Hepatocyte (in vitro differentiated cells): ENCODE measurements around the gene TMPRSS11A. TPM values are rescaled to one million over a fixed set of nuclear protein-coding genes. Genes with fewer than 3 reads are reported as not detected.

Experiments
- DNase-seq: peaks from one replicate; pipeline ENCODE4 v3.0.0-alpha.2; 2016; ENCODE audit warnings: low spot score
- H2AFZ ChIP-seq: fragments of 200-600 bp; sonication (generic); 2 replicates; pipeline ENCODE4 v1.6.0; 2016; ENCODE audit warnings: antibody characterized with exemption, mild to moderate bottlenecking
- H3K27ac ChIP-seq: fragments of 200-600 bp; sonication (generic); 2 replicates; pipeline ENCODE4 v1.5.1; 2016; ENCODE audit warnings: mild to moderate bottlenecking
- H3K27me3 ChIP-seq: fragments of 200-600 bp; sonication (generic); 2 replicates; pipeline ENCODE4 v1.6.1; 2016
- H3K36me3 ChIP-seq: fragments of 200-600 bp; sonication (generic); replicated peaks from 2 replicates; pipeline ENCODE4 v1.5.1; 2016; ENCODE audit warnings: low read depth; ENCODE audit not compliant: insufficient read depth
- H3K4me1 ChIP-seq: fragments of 200-600 bp; sonication (generic); 2 replicates; pipeline ENCODE4 v1.5.1; 2016; ENCODE audit warnings: mild to moderate bottlenecking, moderate library complexity; ENCODE audit not compliant: insufficient read depth
- H3K4me2 ChIP-seq: fragments of 200-600 bp; sonication (generic); 2 replicates; pipeline ENCODE4 v1.6.0; 2016
- H3K4me3 ChIP-seq: fragments of 200-600 bp; sonication (generic); 2 replicates; pipeline ENCODE4 v1.5.1; 2016; ENCODE audit warnings: mild to moderate bottlenecking
- H3K79me2 ChIP-seq: fragments of 200-600 bp; sonication (generic); 2 replicates; pipeline ENCODE4 v1.6.0; 2017; ENCODE audit warnings: mild to moderate bottlenecking
- H3K9me2 ChIP-seq: fragments of 200-600 bp; sonication (generic); replicated peaks from 2 replicates; pipeline ENCODE4 v1.6.0; 2017; ENCODE audit warnings: mild to moderate bottlenecking; ENCODE audit not compliant: insufficient read depth
- H3K9me3 ChIP-seq: fragments of 200-600 bp; sonication (generic); 2 replicates; pipeline ENCODE4 v1.5.1; 2016; ENCODE audit warnings: low read depth, mild to moderate bottlenecking
- H4K20me1 ChIP-seq: fragments of 200-600 bp; sonication (generic); 2 replicates; pipeline ENCODE4 v1.6.0; 2016; ENCODE audit warnings: mild to moderate bottlenecking; ENCODE audit not compliant: insufficient read depth, poor library complexity, severe bottlenecking
- CTCF ChIP-seq: fragments of 200-600 bp; sonication (generic); IDR thresholded peaks from 2 replicates; pipeline ENCODE4 v1.5.1; 2016; ENCODE audit warnings: antibody characterized with exemption, mild to moderate bottlenecking; ENCODE audit not compliant: poor library complexity
- EZH2 ChIP-seq: fragments of 200-600 bp; sonication (generic); IDR thresholded peaks from 2 replicates; pipeline ENCODE4 v1.6.1; 2016; ENCODE audit warnings: antibody characterized with exemption, mild to moderate bottlenecking, borderline replicate concordance
- EZH2phosphoT487 ChIP-seq: fragments of 200-600 bp; sonication (generic); IDR thresholded peaks from one replicate; pipeline ENCODE4 v1.6.1; 2018; ENCODE audit warnings: antibody characterized with exemption, mild to moderate bottlenecking, low read depth, moderate library complexity; ENCODE audit not compliant: unreplicated experiment, severe bottlenecking
- WGBS: methylation state at CpG from one replicate; pipeline ENCODE4 v1.1.6; 2016; ENCODE audit warnings: low lambda C conversion rate; ENCODE audit errors: missing lambda C conversion rate; 5-methylcytosine and 5-hydroxymethylcytosine counted together
- polyA plus RNA-seq: library from polyadenylated mRNA; unstranded; fragments of >200 nt; fragmentation: Nextera tagmentation; extraction: Ambion mirVana; gene quantifications from 2 replicates; pipeline ENCODE4 v1.2.1, GENCODE V29; 2016
- total RNA-seq: library from RNA; depleted of rRNA; stranded (reverse); fragments of >200 nt; gene quantifications from 2 replicates; pipeline ENCODE4 v1.2.3, GENCODE V29; 2014

Gene TMPRSS11A
- total and polyA plus RNA-seq, 2 experiments from 2014 or later = 0.10 TPM; not detected in 1

- H3K27me3 ChIP-seq = no peaks in the 10 kb centered on the region
- no peak overlapping the region for H3K27ac ChIP-seq
These were observed 10.3 kb upstream of the TMPRSS11A start for GRCh38 chr4:67973608-67974007.

GRCh38 chr4:67954890-67955289 lies 8.4 kb downstream of the TMPRSS11A start:
- Histone ChIP-seq H3K9me3 (no peaks in the 10 kb centered on the region), H3K27me3 (no peaks in the 10 kb centered on the region), H4K20me1 (no peaks in the 10 kb centered on the region), H3K36me3 (no peaks in the 10 kb centered on the region), H3K4me1 (no peaks in the 10 kb centered on the region), H2AFZ (no peak overlapping the region), H3K27ac (no peak overlapping the region), H3K9me2 (no peaks in the 10 kb centered on the region), H3K4me2 (no peak overlapping the region), H3K79me2 (no peaks in the 10 kb centered on the region), H3K4me3 (no peak overlapping the region)
- no peak for DNase-seq
- TF ChIP-seq EZH2 (no peak), EZH2phosphoT487 (no peak), CTCF (no peak)

More at GRCh38 chr4:67973608-67974007, 10.3 kb upstream of the TMPRSS11A start:
- no peak for TF ChIP-seq CTCF
- no peak overlapping the region for H3K4me3 ChIP-seq
- no peak overlapping the region for H3K4me2 ChIP-seq
- no peak for DNase-seq
- H4K20me1 ChIP-seq = no peaks in the 10 kb centered on the region
- H3K36me3 ChIP-seq = no peaks in the 10 kb centered on the region
- 71% methylated on average over 1 of the region's 1 CpG for WGBS
- H3K4me1 ChIP-seq = no peaks in the 10 kb centered on the region
- no peaks in the 10 kb centered on the region for H3K9me2 ChIP-seq
- peaks cover 6% of the 10 kb centered on the region for H3K9me3 ChIP-seq
- no peaks in the 10 kb centered on the region for H3K79me2 ChIP-seq
- H2AFZ ChIP-seq = no peak overlapping the region

- Histone ChIP-seq H3K27me3 (no peaks in the 10 kb centered on the region), H3K4me1 (no peaks in the 10 kb centered on the region), H3K9me3 (no peaks in the 10 kb centered on the region), H2AFZ (no peak overlapping the region), H3K27ac (no peak overlapping the region), H3K4me2 (no peak overlapping the region), H3K9me2 (no peaks in the 10 kb centered on the region), H3K79me2 (no peaks in the 10 kb centered on the region), H3K36me3 (no peaks in the 10 kb centered on the region), H3K4me3 (no peak overlapping the region), H4K20me1 (no peaks in the 10 kb centered on the region)
- 87% methylated on average over 3 of the region's 3 CpGs for WGBS
- TF ChIP-seq EZH2phosphoT487 (no peak), CTCF (no peak), EZH2 (no peak)
- no peak for DNase-seq
These were observed 22.2 kb downstream of the TMPRSS11A start for GRCh38 chr4:67941074-67941473.

- whole genome bisulfite sequencing = 96% methylated on average over 2 of the region's 2 CpGs
- H3K9me2 ChIP-seq = no peaks in the 10 kb centered on the region
- no peak overlapping the region for H3K4me2 ChIP-seq
- no peak for TF ChIP-seq CTCF
- no peak for TF ChIP-seq EZH2phosphoT487
- no peak for TF ChIP-seq EZH2
- no peaks in the 10 kb centered on the region for H3K27me3 ChIP-seq
- H4K20me1 ChIP-seq = no peaks in the 10 kb centered on the region
- no peak for DNase-seq
- H3K36me3 ChIP-seq = no peaks in the 10 kb centered on the region
- no peaks in the 10 kb centered on the region for H3K9me3 ChIP-seq
- H2AFZ ChIP-seq = no peak overlapping the region
- no peaks in the 10 kb centered on the region for H3K4me1 ChIP-seq
- H3K27ac ChIP-seq = no peak overlapping the region
- no peaks in the 10 kb centered on the region for H3K79me2 ChIP-seq
- no peak overlapping the region for H3K4me3 ChIP-seq
These were observed 22.8 kb downstream of the TMPRSS11A start for GRCh38 chr4:67940506-67940905.
